Measurements from ENCODE around the gene MYBPC3. TPM values are rescaled to one million over a fixed set of nuclear protein-coding genes. Genes with fewer than 3 reads are reported as not detected.
"Not testable (repeated sequence)": the region's sequence is repeated elsewhere in the genome, so short reads cannot be mapped to it uniquely, and the experiment has no call there.

Gene MYBPC3
- polyA plus RNA-seq, 4 donors, result 0.05 to 0.14 (median 0.08) TPM; not detected in 1

- DNase-seq (ENCODE audit: low read depth in 4 of 4, low spot score in 2 of 4), result no peak
Observed at GRCh38 chr11:47340980-47341775, 11.3 kb downstream of the MYBPC3 start.

DNA sequence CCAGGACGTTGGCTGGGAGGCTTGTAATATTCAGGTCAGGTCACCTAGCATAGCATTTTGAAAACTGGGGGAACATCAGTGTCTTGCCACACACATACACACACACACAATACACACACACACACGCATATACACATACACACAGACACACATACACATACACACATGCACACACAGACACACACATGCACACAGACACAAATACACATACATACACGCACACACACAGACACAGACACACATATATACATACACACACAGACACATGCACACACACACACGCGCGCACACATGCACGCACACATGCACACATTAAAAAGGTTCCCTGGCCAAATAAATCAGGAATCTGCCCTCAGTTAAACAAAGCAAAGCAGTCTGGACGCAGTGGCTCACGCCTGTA is 12.5 kb downstream of the MYBPC3 start:
- DNase-seq (ENCODE audit: low read depth in 4 of 4, low spot score in 2 of 4), result no peak

DNA sequence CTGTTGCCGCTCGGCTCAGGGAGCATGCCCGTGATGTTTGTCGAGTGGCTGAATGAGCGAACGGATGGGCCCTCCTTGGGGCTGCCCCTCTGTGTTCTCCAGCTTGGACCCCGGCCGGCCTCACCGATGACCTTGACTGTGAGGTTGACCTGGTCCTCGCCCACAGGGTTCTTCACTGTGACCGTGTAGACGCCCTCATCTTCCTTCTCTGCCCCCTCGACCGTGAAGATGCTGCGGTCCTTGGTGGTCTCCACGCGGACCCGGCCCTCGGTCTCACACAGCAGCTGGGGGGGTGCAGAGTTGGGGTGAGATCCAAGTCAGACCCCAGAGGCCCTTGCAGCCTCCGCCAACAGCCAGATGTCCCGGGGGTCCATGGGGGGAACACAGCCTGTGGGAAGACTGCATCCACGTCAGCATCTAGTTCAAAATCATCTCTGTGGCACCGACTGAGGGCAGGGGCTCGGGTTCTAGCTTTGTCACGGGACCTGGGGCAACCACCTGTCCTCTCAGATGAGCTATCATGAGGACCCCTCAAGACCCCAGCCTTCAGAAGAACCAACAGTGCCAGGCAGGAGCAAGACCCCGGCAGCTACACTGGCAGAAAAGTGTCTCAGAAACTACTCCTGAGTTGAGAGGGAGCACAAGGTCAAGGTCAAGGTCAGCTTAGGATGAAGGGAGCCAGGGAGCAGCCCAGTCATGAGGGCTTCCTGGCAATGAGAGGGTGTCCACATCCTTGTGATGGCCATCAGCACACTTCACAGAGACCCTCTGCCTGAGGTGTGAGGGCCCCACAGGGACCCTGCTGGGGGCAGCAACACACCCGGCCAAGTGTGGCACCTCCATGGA is 13.9 kb downstream of the MYBPC3 start:
- DNase-seq (ENCODE audit: low read depth in 4 of 4, low spot score in 2 of 4), result no peak

GRCh38 chr11:47337229-47337924 is 15.1 kb downstream of the MYBPC3 start:
- DNase-seq (ENCODE audit: low read depth in 4 of 4, low spot score in 2 of 4), result no peak

- no peak for DNase-seq (ENCODE audit: low read depth in 4 of 4, low spot score in 2 of 4)
Observed at GRCh38 chr11:47336595-47336994, 15.9 kb downstream of the MYBPC3 start.

GRCh38 chr11:47335733-47336132 is 16.8 kb downstream of the MYBPC3 start:
- DNase-seq (ENCODE audit: low read depth in 4 of 4, low spot score in 2 of 4), result no peak

DNA sequence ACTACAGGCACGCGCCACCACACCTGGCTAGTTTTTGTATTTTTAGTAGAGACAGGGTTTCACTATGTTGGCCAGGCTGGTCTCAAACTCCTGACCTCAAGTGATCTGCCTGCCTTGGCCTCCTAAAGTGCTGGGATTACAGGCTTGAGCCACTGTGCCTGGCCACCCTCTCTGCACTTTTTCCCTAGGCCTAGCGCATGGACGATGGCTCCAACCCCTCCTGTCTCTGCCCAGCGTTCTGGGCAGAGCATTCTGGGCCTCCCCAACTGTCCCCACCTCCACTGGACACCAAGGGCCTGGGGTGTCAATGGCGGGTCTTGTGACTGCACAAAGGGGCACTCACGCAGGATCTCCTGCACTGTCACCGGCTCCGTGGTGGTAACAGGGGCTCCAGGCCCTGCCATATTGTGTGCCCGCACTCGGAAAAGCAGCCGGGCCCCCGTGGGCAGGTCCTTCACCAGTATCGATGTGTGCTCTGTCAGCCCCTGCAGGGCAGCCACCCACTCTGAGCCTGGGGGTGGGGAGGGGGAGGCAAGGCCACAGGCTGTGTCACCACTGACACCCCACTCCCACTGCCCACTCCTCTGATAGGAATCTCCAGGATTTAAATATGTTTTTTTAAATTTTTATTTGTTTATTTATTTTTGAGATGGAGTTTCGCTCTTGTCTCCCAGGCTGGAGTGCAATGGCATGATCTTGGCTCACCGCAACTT is 17.6 kb downstream of the MYBPC3 start:
- DNase-seq (ENCODE audit: low read depth in 4 of 4, low spot score in 2 of 4), result not testable (repeated sequence)

GRCh38 chr11:47333886-47334443 is 18.5 kb downstream of the MYBPC3 start:
- DNase-seq (ENCODE audit: low read depth in 4 of 4, low spot score in 2 of 4), result no peak

GRCh38 chr11:47333526-47333845 is 19.0 kb downstream of the MYBPC3 start:
- no peak for DNase-seq (ENCODE audit: low read depth in 4 of 4, low spot score in 2 of 4)

GRCh38 chr11:47332791-47333525 is 19.5 kb downstream of the MYBPC3 start:
- no peak for DNase-seq (ENCODE audit: low read depth in 4 of 4, low spot score in 2 of 4)

DNA sequence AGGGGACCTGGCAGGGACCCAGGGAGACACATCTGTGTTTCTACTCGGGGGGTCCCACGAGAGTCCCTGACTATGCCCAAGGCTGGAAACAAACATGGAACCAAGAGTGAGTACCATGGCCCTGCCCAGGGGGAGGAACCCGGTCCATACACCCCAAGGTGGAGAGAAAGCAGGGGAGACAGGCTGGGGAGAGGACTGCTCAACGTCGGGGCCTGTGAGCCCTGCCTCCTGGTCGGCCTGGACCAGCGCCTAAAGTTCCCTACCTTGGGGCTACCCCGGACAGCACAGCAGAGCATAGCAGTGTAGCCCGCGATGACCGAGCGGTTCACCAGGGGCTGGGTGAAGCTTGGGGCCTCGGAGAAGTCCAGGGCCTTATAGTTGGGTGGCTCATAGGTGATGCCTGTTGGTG is 20.2 kb downstream of the MYBPC3 start:
- no peak for DNase-seq (ENCODE audit: low read depth in 4 of 4, low spot score in 2 of 4)

GRCh38 chr11:47331454-47332302 is 20.8 kb downstream of the MYBPC3 start:
- no peak for DNase-seq (ENCODE audit: low read depth in 4 of 4, low spot score in 2 of 4)

GRCh38 chr11:47329987-47330931 is 22.2 kb downstream of the MYBPC3 start:
- DNase-seq (ENCODE audit: low read depth in 4 of 4, low spot score in 2 of 4), result no peak

DNA sequence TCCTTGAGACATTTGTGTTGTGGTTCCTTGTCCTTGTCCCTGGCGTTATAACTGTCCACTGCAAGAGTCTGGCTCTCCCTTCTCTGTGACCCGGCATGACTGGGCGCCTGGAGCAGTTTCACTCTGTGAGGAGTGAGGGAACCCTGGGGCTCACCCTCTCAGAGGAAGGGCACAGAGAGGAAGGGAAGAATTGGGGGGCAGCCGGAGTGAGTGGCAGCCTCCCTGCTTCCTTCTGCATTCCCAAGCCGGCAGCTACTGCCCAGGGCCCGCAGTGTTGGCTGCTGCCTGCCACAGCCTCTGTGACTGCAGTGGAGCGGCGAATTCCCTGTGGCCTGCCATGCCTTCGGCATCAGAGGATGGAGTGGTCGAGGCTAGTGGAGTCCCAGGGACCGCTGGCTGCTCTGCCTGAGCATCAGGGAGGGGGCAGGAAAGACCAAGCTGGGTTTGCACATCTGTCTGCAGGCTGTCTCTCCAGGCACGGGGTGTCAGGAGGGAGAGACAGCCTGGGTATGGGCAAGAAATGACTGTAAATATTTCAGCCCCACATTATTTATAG is 23.0 kb downstream of the MYBPC3 start:
- DNase-seq (ENCODE audit: low read depth in 4 of 4, low spot score in 2 of 4), result no peak

DNA sequence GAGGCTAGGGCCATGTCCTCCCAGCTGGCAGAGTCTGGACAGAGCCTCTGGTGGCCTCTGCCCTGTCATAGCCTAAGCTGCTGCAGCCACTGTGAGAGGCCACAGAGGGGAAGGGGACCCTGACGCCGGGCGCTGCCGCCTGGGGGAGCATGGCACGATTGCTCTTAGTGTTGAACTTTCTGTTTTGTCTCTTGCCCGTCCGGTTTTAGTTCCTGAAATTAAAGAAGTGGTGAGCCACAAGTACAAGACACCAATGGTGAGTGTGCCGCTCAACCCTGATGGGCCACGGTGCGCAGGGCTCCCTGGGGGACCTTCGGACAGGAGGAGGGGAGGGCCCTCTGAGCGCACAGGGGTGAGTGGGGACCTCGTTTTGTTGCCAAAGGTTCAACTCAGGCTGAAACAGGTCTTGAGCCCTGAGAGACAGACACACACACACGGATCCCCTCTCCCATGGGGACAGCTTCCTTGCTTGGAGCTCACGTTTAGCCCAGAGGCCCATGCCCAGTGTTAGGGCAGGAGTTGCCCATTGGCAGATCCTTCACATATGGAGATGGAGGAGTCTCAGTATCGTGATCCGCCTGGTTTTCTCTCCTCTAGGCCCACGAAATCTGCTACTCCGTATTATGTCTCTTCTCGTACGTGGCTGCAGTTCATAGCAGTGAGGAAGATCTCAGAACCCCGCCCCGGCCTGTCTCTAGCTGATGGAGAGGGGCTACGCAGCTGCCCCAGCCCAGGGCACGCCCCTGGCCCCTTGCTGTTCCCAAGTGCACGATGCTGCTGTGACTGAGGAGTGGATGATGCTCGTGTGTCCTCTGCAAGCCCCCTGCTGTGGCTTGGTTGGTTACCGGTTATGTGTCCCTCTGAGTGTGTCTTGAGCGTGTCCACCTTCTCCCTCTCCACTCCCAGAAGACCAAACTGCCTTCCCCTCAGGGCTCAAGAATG is 23.8 kb downstream of the MYBPC3 start:
- no peak for DNase-seq (ENCODE audit: low read depth in 4 of 4, low spot score in 2 of 4)

DNA sequence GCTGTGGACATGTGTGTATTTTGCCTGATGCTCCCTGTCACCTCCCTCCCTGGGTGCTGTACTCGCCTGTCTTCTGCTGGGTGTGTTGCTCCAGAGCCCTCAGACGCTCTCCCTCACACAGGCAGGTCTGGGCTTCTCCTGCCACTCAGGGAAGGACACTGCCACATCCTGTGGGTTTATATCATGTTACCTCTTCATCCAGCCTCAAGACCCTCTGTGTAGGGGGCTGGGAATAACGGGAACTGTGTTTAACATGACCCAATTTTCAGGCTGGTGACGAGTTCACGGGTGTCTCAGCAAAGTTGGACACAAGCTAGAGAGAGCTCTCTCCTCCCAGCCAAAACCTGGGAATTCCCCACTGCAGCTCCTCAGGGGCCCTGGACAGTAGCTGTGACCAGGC is 24.6 kb downstream of the MYBPC3 start:
- DNase-seq (ENCODE audit: low read depth in 4 of 4, low spot score in 2 of 4), result no peak

Measured in left renal cortex interstitium (tissue), 4 donors.